ENCODE results near the gene SLC25A47.

Gene SLC25A47

DNA sequence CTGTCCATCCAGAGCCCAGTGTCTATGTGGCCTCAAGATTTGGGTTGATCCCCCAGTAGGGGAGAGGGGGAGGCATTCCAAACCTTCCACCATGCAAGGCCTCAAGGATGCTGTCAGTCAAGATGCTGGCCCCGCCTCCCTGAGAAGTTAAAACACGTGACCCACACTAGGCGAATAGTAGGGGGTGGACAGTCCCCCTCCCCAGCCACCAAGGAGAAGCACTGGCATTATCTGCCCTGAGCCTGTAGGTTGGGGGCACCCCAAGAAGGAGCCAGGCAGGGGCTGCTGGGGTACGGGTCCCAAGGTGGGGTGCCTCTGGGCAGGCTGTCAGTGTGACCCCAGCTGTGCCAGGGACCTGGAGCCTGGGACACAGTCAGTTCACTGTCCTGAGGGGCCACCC is 19.2 kb upstream of the SLC25A47 start:
- no peak overlapping the region for H2BK5ac ChIP-seq (ENCODE audit: low read depth, low read length, poor library complexity, severe bottlenecking)
- no peak overlapping the region for H2BK120ac ChIP-seq (ENCODE audit: low read depth, low read length)
- H3K4me1 ChIP-seq (ENCODE audit: control insufficient read depth, insufficient read depth, low read depth, low read length), result peaks cover 33% of the 10 kb centered on the region
- no peak overlapping the region for H3K4me2 ChIP-seq (ENCODE audit: low read length, poor library complexity, severe bottlenecking)
- no peak overlapping the region for H2AFZ ChIP-seq (ENCODE audit: low read depth, low read length)
- H3K23ac ChIP-seq (ENCODE audit: low read length in 2 of 2), result no peak overlapping the region
- no peak for DNase-seq
- no peaks in the 10 kb centered on the region for H3K9me3 ChIP-seq (ENCODE audit: control insufficient read depth, low read length)
- H2BK15ac ChIP-seq (ENCODE audit: low read depth, poor library complexity, severe bottlenecking), result no peak overlapping the region
- peaks cover under 1 to 18% of the 10 kb centered on the region in 2 experiments for H3K36me3 ChIP-seq (ENCODE audit: control insufficient read depth in 1 of 2, insufficient read depth in 2 of 2, low read depth in 1 of 2, low read length in 2 of 2)
- no peak overlapping the region for H4K91ac ChIP-seq (ENCODE audit: low read length)
- H4K8ac ChIP-seq (ENCODE audit: low read length), result no peak overlapping the region
- H3K27ac ChIP-seq (ENCODE audit: low read length, poor library complexity, severe bottlenecking), result no peak overlapping the region
- 83% methylated on average over 4 of the region's 4 CpGs for WGBS
- no peak overlapping the region for H3K4ac ChIP-seq (ENCODE audit: low read depth in 1 of 2, low read length in 2 of 2)
- peaks cover 47% of the 10 kb centered on the region for H3K79me1 ChIP-seq (replicated peaks; ENCODE audit: low read length, poor library complexity, severe bottlenecking)
- H3K14ac ChIP-seq (ENCODE audit: low read length in 2 of 2), result no peak overlapping the region
- no peaks in the 10 kb centered on the region for H3K27me3 ChIP-seq (ENCODE audit: control insufficient read depth in 1 of 2, insufficient read depth in 1 of 2, low read length in 2 of 2)
- no peak overlapping the region for H3K18ac ChIP-seq (ENCODE audit: low read depth in 1 of 2, low read length in 2 of 2)
- no peak overlapping the region for H3K9ac ChIP-seq (ENCODE audit: low read length)
- no peak overlapping the region for H2BK12ac ChIP-seq (ENCODE audit: low read length in 2 of 2)
- H2AK5ac ChIP-seq (ENCODE audit: low read length, severe bottlenecking), result no peak overlapping the region
- no peak overlapping the region for H3K4me3 ChIP-seq (ENCODE audit: insufficient read depth in 1 of 2, low read depth in 1 of 2, low read length in 2 of 2)

DNA sequence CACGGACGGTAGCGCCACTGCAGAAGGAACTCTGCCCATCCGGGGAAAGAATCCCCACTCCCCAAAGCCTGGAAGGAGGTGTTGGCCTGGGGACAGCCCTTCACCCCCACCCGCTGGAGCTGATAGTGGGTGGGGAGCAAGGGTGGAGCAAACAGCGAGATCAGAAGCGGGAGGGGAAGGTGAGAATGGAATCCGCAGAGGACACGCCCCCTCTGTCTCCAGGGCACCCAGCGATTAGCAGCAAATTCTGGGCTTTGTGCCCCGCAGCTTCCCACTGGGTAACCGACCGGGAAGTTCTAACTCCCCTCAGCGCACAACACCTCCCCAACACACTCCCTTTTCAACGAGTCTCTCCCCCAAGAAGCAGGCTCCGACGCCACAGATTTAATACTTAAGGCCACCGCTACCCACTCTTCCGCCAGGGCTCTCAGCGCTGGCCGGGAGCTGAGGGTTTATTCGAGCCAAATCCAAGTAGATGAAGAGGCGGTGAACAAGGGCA is 18.3 kb upstream of the SLC25A47 start:
- H2BK5ac ChIP-seq (ENCODE audit: low read depth, low read length, poor library complexity, severe bottlenecking), result no peak overlapping the region
- H2BK120ac ChIP-seq (ENCODE audit: low read depth, low read length), result no peak overlapping the region
- no peaks in the 10 kb centered on the region for H3K27me3 ChIP-seq (ENCODE audit: control insufficient read depth in 1 of 2, insufficient read depth in 1 of 2, low read length in 2 of 2)
- H3K23ac ChIP-seq (ENCODE audit: low read length in 2 of 2), result peak overlapping the region in 1 of 2 experiments; percentile 3
- H3K79me1 ChIP-seq (replicated peaks; ENCODE audit: low read length, poor library complexity, severe bottlenecking), result peaks cover 43% of the 10 kb centered on the region
- 15% methylated on average over 12 of the region's 23 CpGs for WGBS
- no peak overlapping the region for H2AK5ac ChIP-seq (ENCODE audit: low read length, severe bottlenecking)
- H3K36me3 ChIP-seq (ENCODE audit: control insufficient read depth in 1 of 2, insufficient read depth in 2 of 2, low read depth in 1 of 2, low read length in 2 of 2), result peaks cover 0 to 17% of the 10 kb centered on the region in 2 experiments
- no peak overlapping the region for H4K8ac ChIP-seq (ENCODE audit: low read length)
- H3K9me3 ChIP-seq (ENCODE audit: control insufficient read depth, low read length), result no peaks in the 10 kb centered on the region
- peak overlapping the region; percentile 83 for H3K4me2 ChIP-seq (ENCODE audit: low read length, poor library complexity, severe bottlenecking)
- H2BK12ac ChIP-seq (ENCODE audit: low read length in 2 of 2), result peak overlapping the region in 1 of 2 experiments; percentile 57
- H3K4me3 ChIP-seq (ENCODE audit: insufficient read depth in 1 of 2, low read depth in 1 of 2, low read length in 2 of 2), result peak overlapping the region; percentile 78 to 94
- no peak overlapping the region for H2AFZ ChIP-seq (ENCODE audit: low read depth, low read length)
- peak overlapping the region; percentile 47 for H3K27ac ChIP-seq (ENCODE audit: low read length, poor library complexity, severe bottlenecking)
- H3K4me1 ChIP-seq (ENCODE audit: control insufficient read depth, insufficient read depth, low read depth, low read length), result peaks cover 35% of the 10 kb centered on the region
- no peak for DNase-seq
- peak overlapping the region; percentile 64 for H3K9ac ChIP-seq (ENCODE audit: low read length)
- H4K91ac ChIP-seq (ENCODE audit: low read length), result no peak overlapping the region
- H2BK15ac ChIP-seq (ENCODE audit: low read depth, poor library complexity, severe bottlenecking), result no peak overlapping the region
- H3K14ac ChIP-seq (ENCODE audit: low read length in 2 of 2), result peak overlapping the region in 1 of 2 experiments; percentile 6
- H3K4ac ChIP-seq (ENCODE audit: low read depth in 1 of 2, low read length in 2 of 2), result no peak overlapping the region
- peak overlapping the region in 1 of 2 experiments; percentile 87 for H3K18ac ChIP-seq (ENCODE audit: low read depth in 1 of 2, low read length in 2 of 2)

DNA sequence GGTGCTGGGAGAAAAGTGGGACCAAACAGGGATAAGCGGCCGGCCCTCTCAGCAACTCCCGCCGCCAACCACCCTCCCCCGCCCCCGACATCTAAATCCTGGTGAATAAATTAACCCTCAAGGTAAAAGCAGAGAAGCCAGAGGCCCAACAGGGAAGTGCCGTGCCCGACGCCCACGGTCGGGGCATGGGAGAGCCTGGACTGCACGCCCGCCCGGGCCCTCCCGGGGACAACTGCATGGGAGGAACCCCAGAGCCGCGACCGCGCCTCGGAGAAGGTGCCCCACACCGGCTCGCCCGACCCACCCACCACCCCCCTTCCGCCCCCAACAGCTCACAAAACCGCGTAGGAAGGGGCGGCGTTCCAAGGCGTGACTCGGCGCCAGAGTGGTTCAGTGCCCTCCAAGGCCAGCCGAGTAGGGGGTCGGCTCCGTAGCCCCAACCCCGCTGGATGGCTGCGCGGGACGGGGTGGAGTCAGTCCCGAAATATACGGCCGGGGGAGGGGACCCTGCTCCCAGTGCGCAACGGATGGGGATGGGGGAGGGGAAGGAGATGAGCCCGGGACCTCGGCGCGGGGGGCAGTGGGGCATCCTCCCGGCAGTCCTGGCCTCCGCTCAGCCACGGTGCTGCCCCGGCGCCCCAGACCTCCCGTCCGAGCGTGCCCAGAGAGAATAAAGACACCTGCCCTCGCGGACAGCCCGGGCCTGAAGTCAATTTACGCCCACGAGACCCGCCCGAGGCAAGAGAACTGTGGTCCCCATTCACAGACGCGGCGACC is 17.6 kb upstream of the SLC25A47 start:
- peak overlapping the region; percentile 78 to 94 for H3K4me3 ChIP-seq (ENCODE audit: insufficient read depth in 1 of 2, low read depth in 1 of 2, low read length in 2 of 2)

More for the DNA sequence above, 17.6 kb upstream of the SLC25A47 start:
- H3K27ac ChIP-seq (ENCODE audit: low read length, poor library complexity, severe bottlenecking), result peak overlapping the region; percentile 47
- H3K36me3 ChIP-seq (ENCODE audit: control insufficient read depth in 1 of 2, insufficient read depth in 2 of 2, low read depth in 1 of 2, low read length in 2 of 2), result peaks cover 0 to 18% of the 10 kb centered on the region in 2 experiments
- H3K79me1 ChIP-seq (replicated peaks; ENCODE audit: low read length, poor library complexity, severe bottlenecking), result peaks cover 40% of the 10 kb centered on the region
- H3K9ac ChIP-seq (ENCODE audit: low read length), result peak overlapping the region; percentile 64
- peak overlapping the region in 1 of 2 experiments; percentile 92 for H3K4ac ChIP-seq (ENCODE audit: low read depth in 1 of 2, low read length in 2 of 2)
- peak overlapping the region; percentile 10 for H4K91ac ChIP-seq (ENCODE audit: low read length)
- peak overlapping the region; percentile 20 for H2BK15ac ChIP-seq (ENCODE audit: low read depth, poor library complexity, severe bottlenecking)
- H3K9me3 ChIP-seq (ENCODE audit: control insufficient read depth, low read length), result no peaks in the 10 kb centered on the region
- H4K8ac ChIP-seq (ENCODE audit: low read length), result peak overlapping the region; percentile 21
- peak; percentile 50 for DNase-seq
- H3K4me2 ChIP-seq (ENCODE audit: low read length, poor library complexity, severe bottlenecking), result peak overlapping the region; percentile 83
- no peak overlapping the region for H2AK5ac ChIP-seq (ENCODE audit: low read length, severe bottlenecking)
- H2BK12ac ChIP-seq (ENCODE audit: low read length in 2 of 2), result peak overlapping the region; percentile 57 to 63
- H3K4me1 ChIP-seq (ENCODE audit: control insufficient read depth, insufficient read depth, low read depth, low read length), result peaks cover 35% of the 10 kb centered on the region
- no peaks in the 10 kb centered on the region for H3K27me3 ChIP-seq (ENCODE audit: control insufficient read depth in 1 of 2, insufficient read depth in 1 of 2, low read length in 2 of 2)
- peak overlapping the region; percentile 65 to 93 for H3K23ac ChIP-seq (ENCODE audit: low read length in 2 of 2)
- WGBS, result under 1% methylated on average over 57 of the region's 65 CpGs
- H3K18ac ChIP-seq (ENCODE audit: low read depth in 1 of 2, low read length in 2 of 2), result peak overlapping the region; percentile 28 to 87
- peak overlapping the region in 1 of 2 experiments; percentile 94 for H3K14ac ChIP-seq (ENCODE audit: low read length in 2 of 2)
- no peak overlapping the region for H2BK120ac ChIP-seq (ENCODE audit: low read depth, low read length)
- no peak overlapping the region for H2BK5ac ChIP-seq (ENCODE audit: low read depth, low read length, poor library complexity, severe bottlenecking)
- no peak overlapping the region for H2AFZ ChIP-seq (ENCODE audit: low read depth, low read length)

Measured in mesenchymal stem cell (in vitro differentiated cells and primary cell).